Thymus (tissue), 11 donors: ENCODE measurements around the gene RALB. TPM values are rescaled to one million over a fixed set of nuclear protein-coding genes. Genes with fewer than 3 reads are reported as not detected.
"Not testable (repeated sequence)": the region's sequence is repeated elsewhere in the genome, so short reads cannot be mapped to it uniquely, and the experiment has no call there.

Experiments
- DNase-seq, 9 donors: peaks; one replicate each; pipeline ENCODE4 v3.0.0-alpha.2; 2013; ENCODE audit warnings: low spot score in 9 of 9, low read depth in 6 of 9, missing footprints in 1 of 9
- H3K27ac ChIP-seq, 2 donors: one replicate each; pipeline ENCODE4 v1.5.1; 2013; ENCODE audit warnings: control low read depth in 1 of 2, low read depth in 1 of 2, low read length in 1 of 2, mild to moderate bottlenecking in 1 of 2, moderate library complexity in 1 of 2
- H3K27me3 ChIP-seq, 2 donors: one replicate each; pipeline ENCODE4 v1.5.1; 2013; ENCODE audit warnings: low read length in 1 of 2; ENCODE audit not compliant: control insufficient read depth in 2 of 2, insufficient read depth in 1 of 2
- H3K36me3 ChIP-seq, 2 donors: one replicate each; pipeline ENCODE4 v1.5.1; 2013; ENCODE audit warnings: low read length in 1 of 2, mild to moderate bottlenecking in 1 of 2, moderate library complexity in 1 of 2; ENCODE audit not compliant: control insufficient read depth in 2 of 2, insufficient read depth in 2 of 2
- H3K4me1 ChIP-seq, 2 donors: one replicate each; pipeline ENCODE4 v1.5.1; 2013; ENCODE audit warnings: low read length in 2 of 2; ENCODE audit not compliant: control insufficient read depth in 2 of 2, insufficient read depth in 2 of 2
- H3K4me3 ChIP-seq, 2 donors: one replicate each; pipeline ENCODE4 v1.5.1; 2013; ENCODE audit warnings: low read length in 2 of 2, control low read depth in 1 of 2, mild to moderate bottlenecking in 1 of 2
- H3K9me3 ChIP-seq, 2 donors: one replicate each; pipeline ENCODE4 v1.5.1; 2013; ENCODE audit warnings: low read length in 1 of 2, mild to moderate bottlenecking in 1 of 2; ENCODE audit not compliant: control insufficient read depth in 2 of 2, insufficient read depth in 1 of 2
- whole genome bisulfite sequencing: extraction: QIAGEN DNeasy Blood & Tissue Kit; methylation state at CpG from one replicate; pipeline ENCODE4 v1.1.7; 2013; 5-methylcytosine and 5-hydroxymethylcytosine counted together
- polyA plus RNA-seq: library from polyadenylated mRNA; stranded (reverse); fragments of 200-250 nt; gene quantifications from one replicate; pipeline ENCODE4 v1.2.3, GENCODE V29; 2013
- total RNA-seq: library from RNA; stranded (reverse); fragments of 120-200 nt; gene quantifications from one replicate; pipeline ENCODE4 v1.2.4, GENCODE V29; 2013
- donor health status: healthy.

RALB gene
- total and polyA plus RNA-seq, 2 donors = 23.5 to 32.2 TPM

DNA sequence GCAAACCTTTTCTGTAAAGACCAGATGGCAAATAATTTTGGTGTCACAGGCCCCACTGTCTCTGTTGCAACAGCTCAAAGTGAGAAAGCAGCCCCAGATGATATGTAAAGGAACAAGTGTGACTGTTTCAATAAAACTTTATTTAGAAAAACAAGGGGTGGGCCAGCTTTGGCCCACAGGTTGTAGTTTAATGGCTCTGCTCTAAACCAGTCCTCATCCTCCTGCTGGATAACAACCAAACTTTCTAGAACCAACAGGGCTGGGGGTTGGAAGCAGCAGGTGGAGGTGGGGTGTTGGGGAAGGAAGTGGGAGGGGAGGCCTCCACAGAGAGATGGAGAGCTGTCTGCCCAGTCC lies 64.5 kb downstream of the RALB start:
- H3K4me1 ChIP-seq = peaks cover 3 to 23% of the 10 kb centered on the region in 2 donors
- H3K4me3 ChIP-seq = no peak overlapping the region
- H3K36me3 ChIP-seq = no peaks in the 10 kb centered on the region
- no peak for DNase-seq
- no peak overlapping the region for H3K27ac ChIP-seq
- H3K9me3 ChIP-seq = peaks cover 0 to 5% of the 10 kb centered on the region in 2 donors
- peaks cover 0 to 16% of the 10 kb centered on the region in 2 donors for H3K27me3 ChIP-seq

DNA sequence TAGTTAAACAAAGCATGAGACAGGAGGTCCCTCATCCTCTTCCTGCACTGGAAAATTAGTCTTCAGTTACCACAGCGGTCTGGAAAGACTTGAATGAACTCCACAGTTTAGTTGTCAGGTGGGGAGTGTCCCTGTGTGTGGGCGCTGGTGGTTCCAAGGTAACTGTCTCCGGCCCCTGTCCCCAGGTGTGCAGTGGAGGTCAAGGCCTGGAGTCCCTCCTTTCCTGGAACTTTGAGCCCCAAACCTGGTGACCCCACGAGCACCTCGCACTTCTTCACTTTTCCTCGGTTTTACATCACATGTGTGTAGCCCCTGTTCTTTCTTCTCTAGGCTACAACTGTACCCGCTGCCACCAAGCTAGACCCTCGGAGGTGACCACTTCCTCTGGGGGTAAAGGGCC lies 65.3 kb downstream of the RALB start:
- peaks cover 0 to 8% of the 10 kb centered on the region in 2 donors for H3K9me3 ChIP-seq
- H3K4me3 ChIP-seq = no peak overlapping the region
- no peaks in the 10 kb centered on the region for H3K36me3 ChIP-seq
- H3K4me1 ChIP-seq = peaks cover 0 to 20% of the 10 kb centered on the region in 2 donors
- no peak for DNase-seq
- H3K27ac ChIP-seq = no peak overlapping the region
- H3K27me3 ChIP-seq = peaks cover 0 to 16% of the 10 kb centered on the region in 2 donors
- WGBS = 70% methylated on average over 8 of the region's 8 CpGs

GRCh38 chr2:120318626-120319025 lies 66.0 kb downstream of the RALB start:
- no peaks in the 10 kb centered on the region for H3K36me3 ChIP-seq
- no peak overlapping the region for H3K4me3 ChIP-seq
- no peak for DNase-seq
- peaks cover 0 to 16% of the 10 kb centered on the region in 2 donors for H3K27me3 ChIP-seq
- H3K27ac ChIP-seq = no peak overlapping the region
- WGBS = 90% methylated on average over 8 of the region's 8 CpGs
- peaks cover 0 to 4% of the 10 kb centered on the region in 2 donors for H3K9me3 ChIP-seq
- H3K4me1 ChIP-seq = peaks cover 0 to 13% of the 10 kb centered on the region in 2 donors

DNA sequence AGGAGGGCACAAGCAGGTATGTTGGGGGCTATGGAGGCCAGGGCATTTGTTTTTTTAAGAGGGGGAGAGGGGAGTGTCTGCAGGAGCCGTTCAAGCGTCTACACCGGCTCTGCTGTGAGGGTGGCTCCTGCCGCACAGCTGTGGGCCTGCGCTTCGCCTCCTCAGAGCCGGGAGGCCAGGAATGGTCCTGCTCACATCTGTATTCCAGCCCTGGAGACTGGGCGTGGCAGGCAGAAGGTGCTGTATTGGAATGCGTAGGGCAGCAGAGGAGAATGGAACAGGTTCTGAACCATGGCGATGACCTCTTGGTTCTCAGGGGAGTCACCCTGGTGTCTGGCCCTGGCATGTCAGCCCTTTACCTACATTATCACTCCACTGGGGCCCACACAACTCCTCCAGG lies 66.5 kb downstream of the RALB start:
- H3K4me1 ChIP-seq = peaks cover 0 to 8% of the 10 kb centered on the region in 2 donors
- peaks cover 0 to 4% of the 10 kb centered on the region in 2 donors for H3K9me3 ChIP-seq
- no peaks in the 10 kb centered on the region for H3K36me3 ChIP-seq
- H3K27me3 ChIP-seq = peaks cover 0 to 11% of the 10 kb centered on the region in 2 donors
- DNase-seq = no peak
- H3K4me3 ChIP-seq = no peak overlapping the region
- 95% methylated on average over 10 of the region's 10 CpGs for whole genome bisulfite sequencing
- no peak overlapping the region for H3K27ac ChIP-seq

- Histone ChIP-seq H3K4me1 (peaks cover 0 to 2% of the 10 kb centered on the region in 2 donors), H3K27ac (no peak overlapping the region), H3K4me3 (no peak overlapping the region), H3K9me3 (peaks cover 0 to 4% of the 10 kb centered on the region in 2 donors), H3K36me3 (no peaks in the 10 kb centered on the region), H3K27me3 (peaks cover 0 to 10% of the 10 kb centered on the region in 2 donors)
- 94% methylated on average over 18 of the region's 18 CpGs for WGBS
- no peak for DNase-seq
These were observed 67.2 kb downstream of the RALB start for GRCh38 chr2:120319686-120320317.

DNA sequence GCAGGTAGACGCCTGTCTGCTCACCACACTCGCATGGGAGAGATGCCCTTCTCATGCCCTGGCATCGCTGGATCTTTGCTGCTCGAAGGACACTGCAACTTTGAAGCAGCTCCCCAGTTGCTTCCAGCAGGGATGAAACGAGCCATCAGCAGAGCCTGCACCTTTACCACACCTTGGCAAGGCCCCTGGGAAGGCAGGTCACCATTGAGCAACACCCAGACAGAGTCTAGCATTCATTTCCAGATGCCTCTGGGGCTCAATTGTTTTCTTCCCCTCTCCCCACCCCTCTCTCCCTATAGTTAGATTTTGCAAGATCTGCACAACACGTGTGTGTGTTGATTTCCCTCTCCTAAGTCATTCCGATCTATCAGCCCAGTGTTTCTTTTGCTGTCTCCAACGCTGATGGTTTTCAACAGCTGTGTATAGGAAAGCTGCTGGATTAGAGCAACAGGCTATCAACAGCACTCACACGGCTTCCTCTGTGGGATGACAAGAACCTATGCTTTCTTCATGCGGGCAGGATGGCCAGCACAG lies 67.7 kb downstream of the RALB start:
- peaks cover 0 to 4% of the 10 kb centered on the region in 2 donors for H3K9me3 ChIP-seq
- DNase-seq = no peak
- no peaks in the 10 kb centered on the region for H3K36me3 ChIP-seq
- H3K27ac ChIP-seq = no peak overlapping the region
- no peak overlapping the region for H3K4me3 ChIP-seq
- H3K27me3 ChIP-seq = peaks cover 0 to 9% of the 10 kb centered on the region in 2 donors
- 79% methylated on average over 10 of the region's 10 CpGs for WGBS
- H3K4me1 ChIP-seq = no peaks in the 10 kb centered on the region

DNA sequence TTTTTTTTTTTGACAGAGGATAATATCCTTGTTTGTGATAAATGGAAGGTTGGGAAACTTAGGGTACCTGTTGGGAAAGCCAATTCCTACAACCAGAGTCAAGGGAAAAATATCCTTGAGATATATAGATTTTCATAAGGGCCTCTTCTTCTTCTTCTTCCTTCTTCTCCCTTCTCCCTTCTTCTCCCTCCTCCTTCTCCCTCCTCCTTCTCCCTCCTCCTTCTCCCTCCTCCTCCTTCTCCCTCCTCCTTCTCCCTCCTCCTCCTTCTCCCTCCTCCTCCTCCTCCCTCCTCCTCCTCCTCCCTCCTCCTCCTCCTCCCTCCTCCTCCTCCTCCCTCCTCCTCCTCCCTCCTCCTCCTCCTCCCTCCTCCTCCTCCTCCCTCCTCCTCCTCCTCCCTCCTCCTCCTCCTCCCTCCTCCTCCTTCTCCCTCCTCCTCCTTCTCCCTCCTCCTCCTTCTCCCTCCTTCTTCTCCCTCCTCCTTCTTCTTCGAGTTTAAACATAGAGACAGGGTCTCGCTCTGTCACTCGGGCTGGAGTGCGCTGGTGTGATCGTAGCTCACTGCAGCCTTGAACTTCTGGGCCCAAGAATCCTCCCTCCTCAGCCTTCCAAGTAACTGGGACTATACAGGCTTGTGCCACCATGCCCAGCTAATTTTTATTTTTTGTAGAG lies 68.4 kb downstream of the RALB start:
- not testable (repeated sequence) for DNase-seq, H3K9me3 ChIP-seq, H3K27ac ChIP-seq, H3K36me3 ChIP-seq, H3K4me1 ChIP-seq, H3K4me3 ChIP-seq
- WGBS = 97% methylated on average over 5 of the region's 5 CpGs
- H3K27me3 ChIP-seq = peaks cover 0 to 11% of the 10 kb centered on the region in 2 donors

GRCh38 chr2:120321721-120322284 lies 69.2 kb downstream of the RALB start:
- Histone ChIP-seq H3K4me1 (no peaks in the 10 kb centered on the region), H3K36me3 (no peaks in the 10 kb centered on the region), H3K27me3 (peaks cover 0 to 13% of the 10 kb centered on the region in 2 donors), H3K9me3 (peaks cover 0 to 7% of the 10 kb centered on the region in 2 donors), H3K4me3 (no peak overlapping the region), H3K27ac (no peak overlapping the region)
- 87% methylated on average over 10 of the region's 10 CpGs for WGBS
- DNase-seq = no peak

- no peak for DNase-seq
- Histone ChIP-seq H3K27ac (no peak overlapping the region), H3K9me3 (peaks cover 0 to 7% of the 10 kb centered on the region in 2 donors), H3K4me1 (no peaks in the 10 kb centered on the region), H3K4me3 (no peak overlapping the region), H3K27me3 (peaks cover 0 to 16% of the 10 kb centered on the region in 2 donors), H3K36me3 (no peaks in the 10 kb centered on the region)
- 98% methylated on average over 7 of the region's 7 CpGs for WGBS
These were observed 69.7 kb downstream of the RALB start for GRCh38 chr2:120322329-120322728.
